Neural crest cell (in vitro differentiated cells): ENCODE data around the gene RASSF1. TPM values are rescaled to one million over a fixed set of nuclear protein-coding genes. Genes with fewer than 3 reads are reported as not detected.

Experiments used
- DNase-seq: peaks from one replicate; pipeline ENCODE4 v3.0.0; 2021; ENCODE audit warnings: low read depth, mixed read lengths, low spot score
- H3K27ac Mint-ChIP-seq: one replicate; pipeline ENCODE4 v1.8.0; 2021; ENCODE audit warnings: mild to moderate bottlenecking, mixed read lengths; ENCODE audit not compliant: unreplicated experiment
- H3K27me3 Mint-ChIP-seq: 2 replicates; pipeline ENCODE4 v1.8.0; 2021; ENCODE audit warnings: low read depth, mild to moderate bottlenecking, mixed read lengths
- H3K36me3 Mint-ChIP-seq: 2 replicates; pipeline ENCODE4 v1.8.0; 2021; ENCODE audit warnings: low read depth, mild to moderate bottlenecking, mixed read lengths
- H3K4me1 Mint-ChIP-seq: 2 replicates; pipeline ENCODE4 v1.8.0; 2021; ENCODE audit warnings: mixed read lengths
- H3K4me3 Mint-ChIP-seq: one replicate; pipeline ENCODE4 v1.8.0; 2021; ENCODE audit warnings: mild to moderate bottlenecking, mixed read lengths
- H3K9me3 Mint-ChIP-seq: 2 replicates; pipeline ENCODE4 v1.8.0; 2021; ENCODE audit warnings: mixed read lengths
- CTCF ChIP-seq: fragments of 200-600 bp; sonication (generic); conservative IDR thresholded peaks from 2 replicates; pipeline ENCODE4 v1.5.0; 2021; ENCODE audit warnings: antibody characterized with exemption, mild to moderate bottlenecking
- total RNA-seq: library from RNA; stranded (reverse); gene quantifications from 2 replicates; pipeline ENCODE4 v1.2.1, GENCODE V29; 2021

RASSF1 gene
- total RNA-seq, 1 donor from 2014 or later, result 15.1 TPM

GRCh38 chr3:50352781-50353180, 12.1 kb upstream of the RASSF1 start:
- Mint-ChIP-seq H3K4me1 (peaks cover 38% of the 10 kb centered on the region), H3K27ac (no peak overlapping the region), H3K27me3 (peaks cover 3% of the 10 kb centered on the region), H3K36me3 (no peaks in the 10 kb centered on the region), H3K9me3 (no peaks in the 10 kb centered on the region), H3K4me3 (peak overlapping the region; percentile 41)
- DNase-seq, result no peak
- TF ChIP-seq CTCF, result no peak

- no peak overlapping the region for H3K27ac Mint-ChIP-seq
- TF ChIP-seq CTCF, result no peak
- peaks cover 33% of the 10 kb centered on the region for H3K4me1 Mint-ChIP-seq
- peak overlapping the region; percentile 99 for H3K4me3 Mint-ChIP-seq
- no peaks in the 10 kb centered on the region for H3K9me3 Mint-ChIP-seq
- peaks cover 3% of the 10 kb centered on the region for H3K27me3 Mint-ChIP-seq
- no peak for DNase-seq
- H3K36me3 Mint-ChIP-seq, result no peaks in the 10 kb centered on the region
Measured at GRCh38 chr3:50351323-50351697, 10.7 kb upstream of the RASSF1 start.

- Mint-ChIP-seq H3K4me3 (peak within 1 kb of the TSS; percentile 99), H3K27ac (peak within 1 kb of the TSS; percentile 98), H3K36me3 (no peaks in the 10 kb centered on the region), H3K4me1 (peaks cover 37% of the 10 kb centered on the region), H3K9me3 (no peaks in the 10 kb centered on the region), H3K27me3 (peaks cover 7% of the 10 kb centered on the region)
- TF ChIP-seq CTCF, result no peak
- DNase-seq, result peak; percentile 94
Measured at GRCh38 chr3:50350527-50351322, 10.1 kb upstream of the RASSF1 start, which contains the start of the genes CYB561D2 and NPRL2. Gene CYB561D2, plus strand, starts transcription at chr3:50350862. Its CDS starts 572 bp downstream, at chr3:50351434. Gene NPRL2, minus strand, starts transcription at chr3:50350775. Its CDS starts 123 bp downstream, at chr3:50350652.

- H3K4me1 Mint-ChIP-seq, result peaks cover 37% of the 10 kb centered on the region
- DNase-seq, result no peak
- no peaks in the 10 kb centered on the region for H3K36me3 Mint-ChIP-seq
- peak overlapping the region; percentile 99 for H3K4me3 Mint-ChIP-seq
- peaks cover 10% of the 10 kb centered on the region for H3K27me3 Mint-ChIP-seq
- no peak for TF ChIP-seq CTCF
- no peaks in the 10 kb centered on the region for H3K9me3 Mint-ChIP-seq
- peak overlapping the region; percentile 67 for H3K27ac Mint-ChIP-seq
Measured at GRCh38 chr3:50350213-50350526, 9.5 kb upstream of the RASSF1 start.

- peak overlapping the region; percentile 84 for H3K4me3 Mint-ChIP-seq
- H3K4me1 Mint-ChIP-seq, result peaks cover 34% of the 10 kb centered on the region
Measured at GRCh38 chr3:50347187-50347813, 6.7 kb upstream of the RASSF1 start.

More at GRCh38 chr3:50347187-50347813, 6.7 kb upstream of the RASSF1 start:
- peak; percentile 80 for TF ChIP-seq CTCF
- no peaks in the 10 kb centered on the region for H3K9me3 Mint-ChIP-seq
- no peaks in the 10 kb centered on the region for H3K36me3 Mint-ChIP-seq
- peaks cover 19% of the 10 kb centered on the region for H3K27me3 Mint-ChIP-seq
- peak; percentile 71 for DNase-seq
- no peak overlapping the region for H3K27ac Mint-ChIP-seq
